Prostate gland (tissue), 2 donors: Measurements from ENCODE around the gene SH3TC1. TPM values are rescaled to one million over a fixed set of nuclear protein-coding genes. Genes with fewer than 3 reads are reported as not detected.

Experiments
- DNase-seq: peaks from one replicate; pipeline ENCODE4 v3.0.0-alpha.2; 2019; ENCODE audit warnings: low spot score
- H3K27ac ChIP-seq, 2 donors: fragments of 200-600 bp; sonication (generic); 2 replicates each; pipeline ENCODE4 v1.5.1; 2017 to 2019
- H3K27me3 ChIP-seq: fragments of 200-600 bp; sonication (generic); replicated peaks from 2 replicates; pipeline ENCODE4 v1.5.1; 2019; ENCODE audit not compliant: insufficient read depth
- H3K36me3 ChIP-seq, 2 donors: fragments of 200-600 bp; sonication (generic); 1 replicate in 1 of 2; 2 replicates in 1 of 2; pipeline versions ENCODE4 v1.5.1 to v1.8.1; 2017 to 2019
- H3K4me1 ChIP-seq: fragments of 200-600 bp; sonication (generic); replicated peaks from 2 replicates; pipeline ENCODE4 v1.5.1; 2019
- H3K4me3 ChIP-seq, 2 donors: fragments of 200-600 bp; sonication (generic); 2 replicates each; pipeline ENCODE4 v1.5.1; 2017 to 2019
- H3K9me3 ChIP-seq: fragments of 200-600 bp; sonication (generic); 2 replicates; pipeline ENCODE4 v1.5.1; 2017
- POLR2A ChIP-seq: fragments of 450-650 bp; IDR thresholded peaks from one replicate; pipeline ENCODE4 v1.6.1; 2016; ENCODE audit warnings: antibody characterized with exemption, mild to moderate bottlenecking
- POLR2AphosphoS5 ChIP-seq: sonication (generic); formaldehyde crosslinking; IDR thresholded peaks from one replicate; pipeline ENCODE4 v1.6.1; 2017; ENCODE audit warnings: antibody characterized with exemption
- WGBS: methylation state at CpG from one replicate; pipeline ENCODE4 v1.1.5; 2018; 5-methylcytosine and 5-hydroxymethylcytosine counted together
- intact Hi-C: fragments of 100-400 bp; cut with DNase I; formaldehyde crosslinking; loops from one replicate; pipeline ENCODE4 v1.14.2; 2022
- total RNA-seq, 2 donors: library from RNA; depleted of rRNA; stranded (reverse); fragments of >200 nt; gene quantifications; one replicate each; pipeline ENCODE4 v1.1.0, GENCODE V29; 2016
- TF ChIP-seq, protein P1 (sequence below), 4 experiments: fragments of 200-600 bp in 2 of 4; fragments of 450-650 bp in 2 of 4; sonication (generic) in 2 of 4; IDR thresholded peaks; 1 replicate in 3 of 4; 2 replicates in 1 of 4; pipeline ENCODE4 v1.5.1; 2016 to 2019; ENCODE audit warnings: antibody characterized with exemption in 4 of 4, mild to moderate bottlenecking in 2 of 4, moderate library complexity in 2 of 4

Gene SH3TC1
- total RNA-seq, 2 donors from 2014 or later, result 22.4 to 37.5 TPM

DNA sequence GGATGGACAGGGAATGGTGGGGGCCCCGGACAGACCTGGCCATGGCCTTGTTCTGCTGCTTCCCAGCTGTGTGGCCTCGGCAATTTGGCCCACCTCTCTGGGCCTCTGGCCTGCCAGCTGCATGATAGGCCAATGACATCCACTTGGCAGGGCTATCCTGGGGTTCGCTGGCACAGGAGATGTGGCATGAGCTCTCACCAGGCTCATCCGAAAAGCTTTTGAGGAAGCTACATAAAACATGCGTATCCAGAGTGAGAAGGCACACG, 18.1 kb downstream of the SH3TC1 start:
- no peak for DNase-seq
- Histone ChIP-seq H3K4me1 (no peaks in the 10 kb centered on the region), H3K27me3 (no peaks in the 10 kb centered on the region), H3K9me3 (no peaks in the 10 kb centered on the region), H3K36me3 (no peaks in the 10 kb centered on the region), H3K27ac (no peak overlapping the region), H3K4me3 (no peak overlapping the region)
- TF ChIP-seq POLR2AphosphoS5, result no peak
- no peak for TF ChIP-seq POLR2A
- TF ChIP-seq, protein P1, sequence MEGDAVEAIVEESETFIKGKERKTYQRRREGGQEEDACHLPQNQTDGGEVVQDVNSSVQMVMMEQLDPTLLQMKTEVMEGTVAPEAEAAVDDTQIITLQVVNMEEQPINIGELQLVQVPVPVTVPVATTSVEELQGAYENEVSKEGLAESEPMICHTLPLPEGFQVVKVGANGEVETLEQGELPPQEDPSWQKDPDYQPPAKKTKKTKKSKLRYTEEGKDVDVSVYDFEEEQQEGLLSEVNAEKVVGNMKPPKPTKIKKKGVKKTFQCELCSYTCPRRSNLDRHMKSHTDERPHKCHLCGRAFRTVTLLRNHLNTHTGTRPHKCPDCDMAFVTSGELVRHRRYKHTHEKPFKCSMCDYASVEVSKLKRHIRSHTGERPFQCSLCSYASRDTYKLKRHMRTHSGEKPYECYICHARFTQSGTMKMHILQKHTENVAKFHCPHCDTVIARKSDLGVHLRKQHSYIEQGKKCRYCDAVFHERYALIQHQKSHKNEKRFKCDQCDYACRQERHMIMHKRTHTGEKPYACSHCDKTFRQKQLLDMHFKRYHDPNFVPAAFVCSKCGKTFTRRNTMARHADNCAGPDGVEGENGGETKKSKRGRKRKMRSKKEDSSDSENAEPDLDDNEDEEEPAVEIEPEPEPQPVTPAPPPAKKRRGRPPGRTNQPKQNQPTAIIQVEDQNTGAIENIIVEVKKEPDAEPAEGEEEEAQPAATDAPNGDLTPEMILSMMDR (IDR thresholded peaks at IDR 0.05), result no peak
- intact Hi-C loops, result no loop called here
- 86% methylated on average over 6 of the region's 6 CpGs for WGBS

DNA sequence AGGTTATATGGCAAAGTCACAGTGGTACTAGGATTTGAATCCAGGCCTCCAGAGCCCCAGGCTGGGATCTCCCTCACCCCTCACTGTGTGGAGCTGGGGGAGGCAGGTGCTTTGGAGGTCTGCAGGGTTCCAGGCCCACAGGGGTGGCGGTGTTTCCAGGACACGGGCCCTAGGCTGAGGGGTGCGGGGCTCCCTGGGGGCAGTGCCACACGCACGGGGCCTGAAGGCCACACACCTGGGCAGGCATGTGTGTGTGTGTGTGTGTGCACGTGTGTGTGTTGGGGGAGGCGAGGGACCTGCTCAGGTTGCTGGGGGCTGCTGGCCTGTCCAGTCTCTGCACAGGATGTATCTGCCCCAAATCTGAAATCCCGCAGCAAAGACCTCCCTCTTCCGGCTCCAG, 18.8 kb downstream of the SH3TC1 start:
- TF ChIP-seq POLR2A, result no peak
- TF ChIP-seq POLR2AphosphoS5, result no peak
- TF ChIP-seq, protein P1 (IDR thresholded peaks at IDR 0.05), result no peak
- WGBS, result 86% methylated on average over 9 of the region's 9 CpGs
- DNase-seq, result no peak
- Histone ChIP-seq H3K27ac (no peak overlapping the region), H3K4me3 (no peak overlapping the region), H3K27me3 (no peaks in the 10 kb centered on the region), H3K9me3 (no peaks in the 10 kb centered on the region), H3K36me3 (no peaks in the 10 kb centered on the region), H3K4me1 (no peaks in the 10 kb centered on the region)
- intact Hi-C loops, result no loop called here

GRCh38 chr4:8218371-8219031, 19.4 kb downstream of the SH3TC1 start:
- intact Hi-C loops, result no loop called here
- TF ChIP-seq POLR2AphosphoS5 (no peak), POLR2A (no peak)
- TF ChIP-seq, protein P1 (IDR thresholded peaks at IDR 0.05), result no peak
- H3K4me1 ChIP-seq, result no peaks in the 10 kb centered on the region
- no peaks in the 10 kb centered on the region for H3K9me3 ChIP-seq
- H3K27me3 ChIP-seq, result no peaks in the 10 kb centered on the region
- no peak overlapping the region for H3K27ac ChIP-seq
- no peak overlapping the region for H3K4me3 ChIP-seq
- DNase-seq, result no peak
- no peaks in the 10 kb centered on the region for H3K36me3 ChIP-seq
- WGBS, result 89% methylated on average over 20 of the region's 20 CpGs

GRCh38 chr4:8219236-8219635, 20.1 kb downstream of the SH3TC1 start:
- intact Hi-C loops, result no loop called here
- DNase-seq, result no peak

More at GRCh38 chr4:8219236-8219635, 20.1 kb downstream of the SH3TC1 start:
- Histone ChIP-seq H3K27me3 (no peaks in the 10 kb centered on the region), H3K9me3 (no peaks in the 10 kb centered on the region), H3K4me3 (no peak overlapping the region), H3K27ac (no peak overlapping the region), H3K36me3 (no peaks in the 10 kb centered on the region), H3K4me1 (no peaks in the 10 kb centered on the region)
- 82% methylated on average over 21 of the region's 21 CpGs for WGBS
- TF ChIP-seq, protein P1 (IDR thresholded peaks at IDR 0.05), result no peak
- TF ChIP-seq POLR2A, result no peak
- no peak for TF ChIP-seq POLR2AphosphoS5
